SK-N-DZ (cell line): ENCODE results near the gene ELFN1.
A peak's percentile ranks its signal among the peaks of the same experiment; 100 is the strongest.
"Not testable (repeated sequence)": the region's sequence is repeated elsewhere in the genome, so short reads cannot be mapped to it uniquely, and the experiment has no call there.

Source experiments
- DNase-seq: peaks from one replicate; pipeline ENCODE4 v3.0.0-alpha.2; 2015; ENCODE audit warnings: low spot score

Gene ELFN1

DNA sequence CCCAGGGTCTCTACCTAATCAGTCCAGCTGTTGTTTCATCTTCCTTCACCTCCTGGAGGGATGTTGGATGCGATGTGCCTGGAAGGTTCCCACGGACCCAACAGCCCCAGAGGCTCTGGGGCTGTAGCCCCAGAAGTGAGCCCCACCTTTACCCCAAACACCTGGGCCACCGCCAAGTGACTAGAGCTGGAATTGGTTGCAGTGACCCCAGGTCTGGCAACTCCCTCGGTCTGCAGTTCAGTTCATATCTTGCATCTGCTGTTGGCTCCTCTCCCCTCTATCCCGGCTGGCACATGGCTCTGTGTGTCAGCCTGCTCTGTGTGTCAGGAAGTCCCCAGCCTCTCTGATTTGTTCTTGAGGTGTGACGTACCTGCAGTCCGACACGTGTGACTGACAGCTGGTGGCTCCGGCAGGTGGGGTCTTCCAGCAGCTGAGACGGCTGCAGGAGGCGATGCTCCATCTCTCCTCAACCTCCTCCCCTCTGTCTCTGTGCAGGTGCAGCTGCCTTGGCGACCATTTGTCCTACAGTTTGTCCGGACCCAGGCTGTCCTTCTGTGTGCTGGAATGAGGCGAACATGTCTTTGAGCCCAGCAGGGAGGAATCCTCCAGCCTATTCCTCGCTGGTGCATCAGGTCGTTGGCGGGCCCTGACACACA is 38.6 kb downstream of the ELFN1 start:
- no peak for DNase-seq

- DNase-seq, result no peak
Observed at GRCh38 chr7:1709281-1709680, 39.2 kb downstream of the ELFN1 start.

DNA sequence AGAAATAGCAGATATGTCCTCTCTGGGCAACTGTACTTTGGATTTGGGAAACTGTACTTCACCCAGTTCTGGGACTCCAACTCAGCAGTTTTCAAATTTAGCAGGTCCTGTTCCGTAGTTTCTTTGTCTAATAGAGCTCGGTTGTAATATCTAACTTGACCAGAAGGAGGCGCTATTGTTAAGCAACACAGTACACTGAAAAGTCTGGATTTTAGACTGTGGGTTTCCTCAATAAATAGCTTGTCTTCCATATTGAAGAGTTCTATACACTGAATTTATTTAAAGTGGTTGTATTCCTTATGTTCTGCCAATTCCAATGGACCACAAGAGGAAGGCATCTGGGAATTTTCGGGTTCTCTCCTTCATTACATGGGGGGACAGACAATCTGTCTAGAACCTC is 39.8 kb downstream of the ELFN1 start:
- DNase-seq, result no peak

- peak; percentile 30 for DNase-seq
Observed at GRCh38 chr7:1710936-1711335, 40.9 kb downstream of the ELFN1 start.

DNA sequence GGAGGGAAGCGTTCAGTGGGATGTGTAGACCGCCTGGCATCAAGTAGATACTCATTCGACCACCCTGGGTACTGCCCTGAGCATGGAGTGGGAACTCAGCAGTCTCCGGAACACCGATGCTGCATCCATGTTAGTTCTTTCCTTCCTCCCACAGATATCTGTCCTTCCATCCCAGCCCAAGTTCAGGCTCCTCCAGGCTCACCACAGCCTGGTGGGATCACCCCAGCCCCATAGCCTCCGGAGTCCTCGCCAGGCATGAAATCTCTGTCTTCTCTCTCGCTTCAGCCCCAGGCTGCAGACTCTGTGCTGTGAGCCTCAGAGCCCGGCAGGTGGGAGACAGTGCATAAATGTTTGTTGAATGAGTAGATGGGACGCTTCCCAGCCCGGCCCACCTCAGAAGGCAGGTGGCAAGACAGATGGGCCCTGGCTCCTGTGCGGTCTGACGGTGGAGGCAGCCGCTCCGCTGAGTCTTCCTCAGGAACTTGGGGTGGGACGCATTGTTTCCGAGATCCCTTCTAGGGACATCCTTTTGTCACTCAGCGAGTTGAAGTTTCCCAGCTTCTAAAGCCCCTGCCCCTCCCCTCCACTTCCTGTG is 42.9 kb downstream of the ELFN1 start:
- peak; percentile 40 for DNase-seq

DNA sequence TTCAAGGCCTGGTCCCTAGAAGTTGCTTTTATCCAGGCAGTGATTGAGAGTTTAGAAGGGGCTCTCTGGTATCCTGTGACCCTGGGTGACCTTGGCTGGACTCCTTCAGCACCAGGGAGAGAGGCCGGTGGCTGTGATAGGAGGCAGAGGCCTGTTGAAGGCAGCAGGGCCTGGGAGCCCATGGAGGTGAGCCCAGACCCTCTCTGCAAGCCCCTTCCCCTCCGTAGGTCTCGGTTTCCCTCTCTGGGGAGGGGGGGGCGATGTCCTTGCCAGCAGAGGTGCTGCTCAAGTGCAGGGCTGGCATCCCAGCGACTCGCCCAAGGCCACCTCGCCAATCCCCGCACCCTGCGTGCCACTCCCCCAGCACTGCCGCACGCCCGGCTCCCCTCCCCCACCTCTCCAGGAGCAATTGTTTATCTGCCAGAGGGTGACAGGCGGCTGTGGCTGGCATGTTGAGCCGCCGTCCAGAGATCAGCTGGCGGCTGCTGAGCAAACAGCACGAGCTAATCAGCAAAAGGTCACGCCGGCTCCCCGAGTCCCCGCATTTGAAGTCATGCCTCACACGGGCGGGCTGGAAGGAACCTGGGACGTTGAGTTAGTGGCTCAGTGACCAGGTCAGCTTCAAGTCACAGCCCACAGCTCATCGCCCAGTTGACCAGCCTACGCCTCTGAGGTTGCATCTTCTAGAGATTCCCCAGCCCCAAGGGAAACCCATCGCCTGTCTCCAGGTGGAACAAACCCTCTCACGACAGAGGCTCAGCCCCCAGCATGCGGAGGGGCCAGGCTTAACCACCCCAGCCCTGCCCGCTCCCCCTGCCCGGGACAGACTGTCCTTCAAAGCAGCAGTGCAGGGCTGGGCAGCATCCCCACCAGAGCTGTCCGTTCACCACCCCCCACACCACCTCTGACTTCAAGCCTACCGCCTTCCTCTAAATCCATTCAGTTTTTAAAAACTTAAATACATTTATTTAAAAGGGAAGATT is 43.7 kb downstream of the ELFN1 start:
- peak; percentile 72 for DNase-seq

DNA sequence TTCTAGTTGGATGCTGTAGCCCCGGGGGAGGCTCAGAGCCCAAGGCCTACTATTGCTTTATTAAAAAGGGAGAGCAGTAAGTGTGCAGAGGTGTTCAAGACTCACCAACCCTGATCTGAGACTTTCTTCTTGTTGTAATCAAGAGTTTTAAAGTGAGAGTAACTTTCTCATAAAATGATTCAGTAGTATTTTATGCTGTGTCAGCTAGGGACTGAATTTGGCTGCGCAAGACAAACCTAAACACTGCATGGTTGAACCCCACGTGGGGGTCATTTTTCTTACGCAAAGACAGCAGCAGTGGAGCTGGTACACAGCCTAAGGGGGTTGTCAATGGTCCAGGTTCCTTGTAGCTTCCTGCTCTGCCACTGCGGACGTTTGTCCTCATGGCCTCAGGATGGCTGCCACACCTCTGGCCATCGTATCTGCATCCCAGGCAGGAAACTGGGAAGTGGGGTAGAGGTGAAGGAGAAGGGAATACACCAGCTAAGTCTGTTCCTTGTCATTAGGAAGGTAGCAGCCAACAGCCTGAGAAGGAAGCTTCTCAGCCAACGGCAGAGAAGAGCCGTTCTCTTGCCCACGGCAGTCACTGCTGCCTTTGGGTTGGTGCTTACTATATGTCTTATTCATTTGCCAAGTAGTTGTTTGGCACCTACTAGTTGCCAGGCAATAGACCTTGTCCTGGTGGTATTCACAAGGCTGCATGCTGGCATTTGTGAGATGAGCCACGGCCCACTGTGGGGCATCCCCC is 44.7 kb downstream of the ELFN1 start:
- no peak for DNase-seq

DNA sequence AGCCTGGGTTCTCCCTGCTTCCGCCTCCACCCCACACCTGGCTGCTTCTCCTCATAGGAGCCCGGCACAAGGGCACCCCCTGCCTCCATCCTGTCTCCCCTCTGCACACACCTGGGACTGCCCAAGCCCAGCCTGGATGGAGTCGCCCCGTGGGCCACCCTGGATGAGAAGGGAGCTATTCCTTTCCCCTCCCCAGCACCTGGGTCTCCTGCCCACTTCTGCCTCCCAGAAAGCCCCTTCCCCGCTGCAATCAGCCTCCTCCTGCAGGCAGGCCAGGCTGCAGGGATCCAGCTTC is 45.2 kb downstream of the ELFN1 start:
- DNase-seq, result no peak

GRCh38 chr7:1715671-1716074 is 45.6 kb downstream of the ELFN1 start:
- peak; percentile 66 for DNase-seq

DNA sequence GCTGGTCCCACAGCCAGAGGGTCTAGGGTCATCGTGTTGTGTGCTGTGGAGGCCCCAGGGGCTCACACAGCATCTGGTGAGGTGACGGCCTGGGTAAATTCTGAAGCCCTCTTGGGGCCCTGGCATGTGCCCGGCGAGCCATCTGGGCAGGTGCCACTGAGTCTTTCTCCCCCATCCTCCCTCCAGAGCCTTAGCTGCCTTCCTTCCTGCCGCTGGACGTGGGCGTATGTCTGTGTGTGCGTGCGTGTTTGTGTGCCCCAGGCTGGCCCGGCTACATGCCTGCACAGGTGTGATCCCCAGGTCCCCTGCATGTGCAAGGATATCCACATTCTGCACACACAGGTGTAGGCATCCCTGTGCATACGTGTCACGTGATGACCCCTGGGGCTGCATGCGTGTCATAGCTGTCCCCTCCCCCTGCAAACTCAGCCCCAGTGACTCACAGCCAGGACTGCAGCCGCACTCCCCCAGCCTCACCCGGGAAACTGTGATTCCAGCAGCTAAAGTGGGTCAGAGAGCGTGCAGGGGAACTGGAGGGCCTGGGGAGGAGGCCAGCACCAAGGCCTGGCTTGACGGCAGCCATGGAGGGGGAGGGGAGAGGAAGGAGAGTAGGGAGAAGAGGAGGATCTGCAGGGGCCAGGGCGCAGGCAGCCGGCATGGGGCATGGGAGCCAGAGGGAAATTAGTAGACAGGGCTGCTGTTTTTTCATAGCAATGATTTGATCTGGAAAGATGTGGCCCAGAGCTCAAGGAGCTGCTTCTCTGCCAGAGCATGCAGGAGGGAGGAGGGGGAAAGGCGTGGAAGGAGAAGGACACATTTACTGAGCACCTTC is 46.4 kb downstream of the ELFN1 start:
- DNase-seq, result peak; percentile 84

DNA sequence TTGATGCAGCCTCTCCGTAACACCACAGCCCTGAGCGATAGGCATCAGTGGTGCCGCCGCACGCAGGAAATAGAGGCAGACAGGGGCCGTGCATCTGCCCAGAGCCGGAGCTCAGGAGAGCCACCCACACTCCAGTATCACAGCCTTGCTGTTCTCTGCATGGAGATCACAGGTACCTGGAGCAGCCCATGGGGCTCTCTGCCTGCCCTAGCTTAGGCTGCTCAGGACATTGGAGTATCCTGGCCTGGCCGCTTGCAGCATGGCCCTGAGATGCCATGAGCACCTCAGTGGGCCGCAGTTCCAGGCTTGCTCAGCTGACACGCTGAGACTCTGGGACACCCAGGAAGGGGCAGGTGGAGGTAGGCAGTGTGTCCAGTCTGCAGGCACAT is 47.0 kb downstream of the ELFN1 start:
- DNase-seq, result no peak

GRCh38 chr7:1717903-1718676 is 48.0 kb downstream of the ELFN1 start:
- DNase-seq, result no peak

DNA sequence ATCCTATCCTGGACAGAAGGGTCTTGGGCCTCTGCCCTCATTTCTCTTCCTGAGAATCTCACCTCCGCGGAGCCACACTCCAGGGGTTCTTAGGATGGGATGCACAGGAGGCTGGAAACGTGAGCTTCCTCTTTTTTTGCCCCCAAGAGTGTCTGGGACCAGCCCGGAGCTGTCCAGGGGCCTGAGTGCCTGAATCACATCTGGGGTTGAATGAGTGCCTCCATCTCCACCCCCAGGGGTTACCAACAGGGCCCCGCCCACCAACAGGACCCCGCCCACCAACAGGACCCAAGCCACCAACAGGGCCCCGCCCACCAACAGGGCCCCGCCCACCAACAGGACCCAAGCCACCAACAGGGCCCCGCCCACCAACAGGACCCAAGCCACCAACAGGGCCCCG is 48.8 kb downstream of the ELFN1 start:
- DNase-seq, result not testable (repeated sequence)

DNA sequence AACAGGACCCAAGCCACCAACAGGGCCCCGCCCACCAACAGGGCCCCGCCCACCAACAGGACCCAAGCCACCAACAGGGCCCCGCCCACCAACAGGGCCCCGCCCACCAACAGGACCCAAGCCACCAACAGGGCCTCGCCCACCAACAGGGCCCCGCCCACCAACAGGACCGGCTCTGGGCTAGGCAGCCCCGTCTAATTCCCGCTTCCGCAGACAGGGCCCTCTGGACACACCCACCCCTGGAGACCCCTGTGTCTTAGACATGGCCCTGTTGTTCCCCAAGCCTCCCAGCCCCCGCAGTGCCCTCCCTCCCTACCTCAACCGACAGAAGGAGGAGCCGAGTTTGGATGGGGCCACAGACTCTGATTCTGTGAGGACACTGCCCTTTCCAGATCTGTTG is 49.2 kb downstream of the ELFN1 start:
- not testable (repeated sequence) for DNase-seq

- DNase-seq, result no peak
Observed at GRCh38 chr7:1719913-1720312, 49.8 kb downstream of the ELFN1 start.

DNA sequence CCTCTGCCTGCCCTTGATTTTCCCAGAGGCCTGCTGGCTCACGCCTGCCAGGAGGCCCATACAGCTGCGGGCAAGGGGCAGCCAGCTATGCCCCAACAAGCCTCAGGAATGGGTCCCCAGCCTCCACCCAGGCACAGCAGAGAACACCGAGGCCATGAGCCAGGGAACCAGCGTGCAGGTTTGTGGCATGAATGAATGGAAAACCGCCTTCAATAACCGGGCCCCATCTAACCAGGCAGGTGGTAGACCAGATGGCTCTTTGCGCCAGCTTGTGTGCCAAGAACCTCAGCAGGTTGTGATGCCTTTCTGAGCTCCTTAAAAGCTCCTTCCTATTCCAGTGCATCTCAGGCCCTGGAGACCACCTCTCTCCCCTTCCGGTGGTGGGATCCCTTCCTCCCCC is 50.2 kb downstream of the ELFN1 start:
- no peak for DNase-seq

DNA sequence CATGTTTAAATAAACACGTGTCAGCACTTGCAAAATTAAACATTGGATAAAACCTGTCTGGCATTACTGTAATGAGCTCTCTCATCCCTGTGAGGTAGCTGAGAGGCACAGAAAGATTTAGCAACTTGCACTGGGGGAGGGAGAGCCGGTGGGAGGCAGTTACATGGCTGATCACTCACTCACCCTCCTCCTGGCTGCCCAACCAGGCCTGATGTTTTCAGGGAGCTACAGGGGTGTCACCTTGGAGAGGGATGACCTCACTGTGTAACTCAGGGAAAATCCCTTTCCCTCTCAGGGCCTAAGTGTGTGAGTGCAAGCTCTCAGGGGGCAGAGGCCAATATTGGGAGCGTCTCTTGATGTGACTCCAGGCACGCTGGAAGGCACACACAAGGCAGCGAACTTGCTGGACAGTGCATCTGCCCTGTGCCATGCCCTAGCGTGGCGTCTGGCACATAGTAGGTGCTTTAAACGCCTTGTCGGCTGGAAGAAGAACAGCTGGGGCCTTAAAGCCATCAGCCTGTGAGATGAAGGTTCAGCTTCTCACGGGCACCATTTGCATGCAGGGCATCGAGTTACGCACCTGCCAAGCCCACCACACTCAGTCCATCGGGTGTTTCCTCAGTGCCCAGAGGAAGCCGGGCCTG is 51.1 kb downstream of the ELFN1 start:
- no peak for DNase-seq

- no peak for DNase-seq
Observed at GRCh38 chr7:1723254-1723653, 53.2 kb downstream of the ELFN1 start.

- no peak for DNase-seq
Observed at GRCh38 chr7:1724118-1724910, 54.2 kb downstream of the ELFN1 start.
